Measurements from ENCODE around the gene SEPTIN10. TPM values are rescaled to one million over a fixed set of nuclear protein-coding genes. Genes with fewer than 3 reads are reported as not detected.

Gene SEPTIN10
- total and polyA plus RNA-seq, 5 donors from 2014 or later: 1.1 to 5.6 (median 4.8) TPM

GRCh38 chr2:109616184-109616583 lies 2.4 kb upstream of the SEPTIN10 start:
- H3K36me3 Mint-ChIP-seq: no peaks in the 10 kb centered on the region
- DNase-seq (no peak), ATAC-seq (ENCODE audit: low read depth in 2 of 2) (no peak)
- H3K9me3 Mint-ChIP-seq: peaks cover 0 to 4% (median 0%) of the 10 kb centered on the region in 7 donors
- Histone ChIP-seq H3K27ac (ENCODE audit: insufficient read depth, low read length, poor library complexity, severe bottlenecking) (no peak overlapping the region), H3K4me1 (ENCODE audit: control insufficient read depth, insufficient read depth, low read length, poor library complexity, severe bottlenecking) (peaks cover 24% of the 10 kb centered on the region), H3K9me3 (ENCODE audit: control insufficient read depth in 2 of 2, low read length in 2 of 2) (no peaks in the 10 kb centered on the region), H3K36me3 (ENCODE audit: control insufficient read depth, insufficient read depth, low read length) (no peaks in the 10 kb centered on the region), H3K27me3 (ENCODE audit: control insufficient read depth, insufficient read depth, low read length) (peaks cover 23% of the 10 kb centered on the region), H3K4me3 (ENCODE audit: low read depth, low read length) (no peak overlapping the region)
- H3K27ac Mint-ChIP-seq: no peak overlapping the region
- H3K27me3 Mint-ChIP-seq: peaks cover 63% of the 10 kb centered on the region
- peaks cover 4 to 23% (median 13%) of the 10 kb centered on the region in 4 donors for H3K4me1 Mint-ChIP-seq
- H3K4me3 Mint-ChIP-seq: peak overlapping the region; percentile 46 to 93 (median 62)

DNA sequence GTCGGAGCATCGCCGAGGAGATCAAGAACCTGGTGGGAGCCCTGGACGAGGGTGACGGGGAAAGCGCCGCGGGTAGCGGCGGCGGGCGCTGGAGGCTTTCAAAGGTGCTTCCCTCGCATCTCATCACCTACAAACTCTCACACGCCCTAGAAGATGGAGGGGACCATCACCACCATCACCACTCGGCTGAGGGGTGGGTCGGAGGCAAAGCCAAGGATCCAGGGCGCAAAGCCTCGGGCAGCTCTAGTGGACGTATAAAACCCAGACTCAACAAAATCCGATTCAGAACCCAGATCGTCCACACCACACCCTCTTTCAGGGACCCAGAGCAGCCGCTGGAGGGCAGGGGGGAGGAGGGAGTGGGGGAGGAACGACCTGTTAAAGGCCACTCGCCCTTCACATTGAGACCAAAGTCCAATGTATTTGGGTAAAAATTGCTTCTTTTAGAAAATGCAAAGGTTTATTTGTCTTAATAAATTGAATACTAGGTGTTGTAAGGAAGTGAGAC lies 1.9 kb upstream of the SEPTIN10 start:
- no peak overlapping the region for H3K4me3 ChIP-seq (ENCODE audit: low read depth, low read length)
- DNase-seq (no peak), ATAC-seq (ENCODE audit: low read depth in 2 of 2) (no peak)
- peaks cover 23% of the 10 kb centered on the region for H3K27me3 ChIP-seq (ENCODE audit: control insufficient read depth, insufficient read depth, low read length)
- no peaks in the 10 kb centered on the region for H3K9me3 ChIP-seq (ENCODE audit: control insufficient read depth in 2 of 2, low read length in 2 of 2)
- no peaks in the 10 kb centered on the region for H3K36me3 Mint-ChIP-seq
- H3K4me1 ChIP-seq (ENCODE audit: control insufficient read depth, insufficient read depth, low read length, poor library complexity, severe bottlenecking): peaks cover 24% of the 10 kb centered on the region
- no peaks in the 10 kb centered on the region for H3K36me3 ChIP-seq (ENCODE audit: control insufficient read depth, insufficient read depth, low read length)
- H3K27ac ChIP-seq (ENCODE audit: insufficient read depth, low read length, poor library complexity, severe bottlenecking): no peak overlapping the region
- H3K27ac Mint-ChIP-seq: peak overlapping the region in 1 of 3 donors; percentile 38
- H3K4me3 Mint-ChIP-seq: peak overlapping the region; percentile 46 to 93 (median 62)
- peaks cover 68% of the 10 kb centered on the region for H3K27me3 Mint-ChIP-seq
- peaks cover 4 to 23% (median 13%) of the 10 kb centered on the region in 4 donors for H3K4me1 Mint-ChIP-seq
- H3K9me3 Mint-ChIP-seq: peaks cover 0 to 6% (median 1%) of the 10 kb centered on the region in 7 donors

GRCh38 chr2:109614715-109615636 lies 1.2 kb upstream of the SEPTIN10 start:
- no peak for ATAC-seq (ENCODE audit: low read depth in 2 of 2)
- Histone ChIP-seq H3K4me3 (ENCODE audit: low read depth, low read length) (no peak overlapping the region), H3K27ac (ENCODE audit: insufficient read depth, low read length, poor library complexity, severe bottlenecking) (no peak overlapping the region), H3K36me3 (ENCODE audit: control insufficient read depth, insufficient read depth, low read length) (no peaks in the 10 kb centered on the region), H3K27me3 (ENCODE audit: control insufficient read depth, insufficient read depth, low read length) (peaks cover 23% of the 10 kb centered on the region), H3K4me1 (ENCODE audit: control insufficient read depth, insufficient read depth, low read length, poor library complexity, severe bottlenecking) (peaks cover 24% of the 10 kb centered on the region), H3K9me3 (ENCODE audit: control insufficient read depth in 2 of 2, low read length in 2 of 2) (no peaks in the 10 kb centered on the region)
- Mint-ChIP-seq H3K27ac (peak overlapping the region in 1 of 3 donors; percentile 38), H3K27me3 (peaks cover 73% of the 10 kb centered on the region), H3K4me1 (peaks cover 4 to 23% (median 13%) of the 10 kb centered on the region in 4 donors), H3K4me3 (peak overlapping the region; percentile 46 to 93 (median 64)), H3K9me3 (peaks cover 0 to 6% (median 1%) of the 10 kb centered on the region in 7 donors), H3K36me3 (no peaks in the 10 kb centered on the region)
- no peak for DNase-seq

DNA sequence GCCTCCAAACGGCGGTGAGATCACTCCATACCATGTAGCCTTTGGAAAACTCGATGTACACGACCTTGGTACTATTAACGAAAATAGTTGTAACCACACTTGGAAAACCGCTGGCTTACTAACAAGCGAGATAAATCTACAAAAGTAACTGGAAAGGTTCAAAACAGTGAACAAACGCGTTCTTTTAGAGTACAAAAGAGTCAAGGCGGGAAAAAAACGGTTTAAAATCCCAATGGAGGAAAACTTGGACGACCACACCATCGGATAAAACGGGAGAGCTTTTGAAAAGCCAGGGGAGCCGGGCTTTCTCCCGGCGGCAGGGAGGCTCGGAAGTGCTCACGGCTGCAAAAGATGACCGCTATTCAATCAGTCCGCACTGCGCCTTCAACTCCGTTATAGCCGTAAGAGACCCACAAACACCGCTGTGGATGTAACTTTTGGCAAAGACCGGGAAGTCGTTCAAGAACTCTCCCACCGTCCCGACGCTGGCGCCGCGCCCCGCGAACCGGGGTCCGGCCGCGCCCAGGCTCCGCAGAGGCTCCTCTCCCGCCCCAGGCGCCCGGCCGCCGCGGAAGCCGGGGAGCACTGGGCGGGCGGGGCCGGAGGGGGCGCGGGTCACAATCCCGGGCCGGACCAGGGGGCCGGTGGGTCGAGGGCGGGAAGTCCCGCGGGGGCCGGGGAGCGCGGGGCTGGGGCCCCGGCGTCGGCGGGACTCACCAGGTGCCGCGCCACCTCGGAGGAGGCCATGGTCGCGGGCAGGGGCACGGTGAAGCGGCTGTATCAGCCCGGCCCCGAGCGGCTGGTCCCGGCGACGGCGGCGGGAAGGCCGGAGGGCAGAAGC lies 465 bp downstream of the SEPTIN10 start:
- Mint-ChIP-seq H3K36me3 (no peaks in the 10 kb centered on the region), H3K4me3 (peak overlapping the region; percentile 90 to 95 (median 93)), H3K27me3 (peaks cover 72% of the 10 kb centered on the region), H3K27ac (peak overlapping the region in 1 of 3 donors; percentile 73), H3K4me1 (peaks cover 7 to 30% (median 14%) of the 10 kb centered on the region in 4 donors), H3K9me3 (peaks cover 0 to 6% (median 4%) of the 10 kb centered on the region in 7 donors)
- Histone ChIP-seq H3K4me3 (ENCODE audit: low read depth, low read length) (peak overlapping the region; percentile 63), H3K27me3 (ENCODE audit: control insufficient read depth, insufficient read depth, low read length) (peaks cover 33% of the 10 kb centered on the region), H3K4me1 (ENCODE audit: control insufficient read depth, insufficient read depth, low read length, poor library complexity, severe bottlenecking) (peaks cover 24% of the 10 kb centered on the region), H3K36me3 (ENCODE audit: control insufficient read depth, insufficient read depth, low read length) (no peaks in the 10 kb centered on the region), H3K27ac (ENCODE audit: insufficient read depth, low read length, poor library complexity, severe bottlenecking) (peak overlapping the region; percentile 51), H3K9me3 (ENCODE audit: control insufficient read depth in 2 of 2, low read length in 2 of 2) (no peaks in the 10 kb centered on the region)
- DNase-seq: peak in 1 of 3 donors; percentile 11
- no peak for ATAC-seq (ENCODE audit: low read depth in 2 of 2)

GRCh38 chr2:109611467-109612095 lies 2.2 kb downstream of the SEPTIN10 start:
- H3K4me1 Mint-ChIP-seq: peaks cover 7 to 30% (median 14%) of the 10 kb centered on the region in 4 donors
- H3K27ac Mint-ChIP-seq: no peak overlapping the region
- Histone ChIP-seq H3K9me3 (ENCODE audit: control insufficient read depth in 2 of 2, low read length in 2 of 2) (no peaks in the 10 kb centered on the region), H3K36me3 (ENCODE audit: control insufficient read depth, insufficient read depth, low read length) (no peaks in the 10 kb centered on the region), H3K4me3 (ENCODE audit: low read depth, low read length) (no peak overlapping the region), H3K4me1 (ENCODE audit: control insufficient read depth, insufficient read depth, low read length, poor library complexity, severe bottlenecking) (peaks cover 24% of the 10 kb centered on the region), H3K27ac (ENCODE audit: insufficient read depth, low read length, poor library complexity, severe bottlenecking) (no peak overlapping the region), H3K27me3 (ENCODE audit: control insufficient read depth, insufficient read depth, low read length) (peaks cover 37% of the 10 kb centered on the region)
- peak overlapping the region in 3 of 4 donors; percentile 49 to 89 (median 68) for H3K4me3 Mint-ChIP-seq
- H3K27me3 Mint-ChIP-seq: peaks cover 76% of the 10 kb centered on the region
- no peaks in the 10 kb centered on the region for H3K36me3 Mint-ChIP-seq
- H3K9me3 Mint-ChIP-seq: peaks cover 0 to 6% (median 4%) of the 10 kb centered on the region in 7 donors
- peak in 1 of 3 donors; percentile 9 for DNase-seq
- ATAC-seq (ENCODE audit: low read depth in 2 of 2): no peak

DNA sequence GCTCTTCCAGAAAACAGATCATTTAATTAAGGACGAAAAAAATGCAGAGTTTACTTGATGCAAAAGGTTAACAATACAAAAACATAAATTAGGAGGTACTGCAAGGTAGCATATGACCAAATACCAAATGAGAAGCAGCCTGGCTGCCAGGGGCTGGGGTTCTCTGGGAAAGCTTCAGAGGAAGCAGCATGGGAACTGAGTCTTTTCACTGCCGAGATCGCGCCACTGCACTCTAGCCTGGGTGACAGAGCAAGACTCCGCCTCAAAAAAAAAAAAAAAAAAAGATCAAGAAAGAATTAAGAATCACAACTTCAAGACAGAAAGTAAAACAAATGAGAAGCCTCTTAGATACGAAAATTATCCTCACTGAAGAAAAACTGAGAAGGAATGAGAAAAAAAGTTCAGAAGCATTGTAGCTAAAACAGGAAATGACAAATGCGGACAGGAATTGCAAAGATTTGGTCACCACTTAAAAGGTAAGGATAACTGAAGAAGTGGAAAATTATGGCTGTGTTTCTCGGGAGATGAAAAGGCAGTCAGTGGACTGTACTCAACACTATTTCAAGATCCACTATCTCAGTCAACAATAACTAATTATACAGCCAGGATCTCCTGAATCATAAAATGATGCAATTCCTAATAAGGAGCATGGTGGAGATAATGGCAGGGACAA lies 4.3 kb downstream of the SEPTIN10 start:
- peak overlapping the region in 2 of 4 donors; percentile 29 to 55 for H3K4me3 Mint-ChIP-seq
- peaks cover 0 to 6% (median 4%) of the 10 kb centered on the region in 7 donors for H3K9me3 Mint-ChIP-seq
- Histone ChIP-seq H3K36me3 (ENCODE audit: control insufficient read depth, insufficient read depth, low read length) (no peaks in the 10 kb centered on the region), H3K27ac (ENCODE audit: insufficient read depth, low read length, poor library complexity, severe bottlenecking) (no peak overlapping the region), H3K9me3 (ENCODE audit: control insufficient read depth in 2 of 2, low read length in 2 of 2) (no peaks in the 10 kb centered on the region), H3K4me3 (ENCODE audit: low read depth, low read length) (peak overlapping the region; percentile 26), H3K27me3 (ENCODE audit: control insufficient read depth, insufficient read depth, low read length) (peaks cover 32% of the 10 kb centered on the region), H3K4me1 (ENCODE audit: control insufficient read depth, insufficient read depth, low read length, poor library complexity, severe bottlenecking) (peaks cover 10% of the 10 kb centered on the region)
- H3K4me1 Mint-ChIP-seq: peaks cover 7 to 18% (median 9%) of the 10 kb centered on the region in 4 donors
- H3K36me3 Mint-ChIP-seq: no peaks in the 10 kb centered on the region
- H3K27me3 Mint-ChIP-seq: peaks cover 64% of the 10 kb centered on the region
- no peak for ATAC-seq (ENCODE audit: low read depth in 2 of 2)
- no peak for DNase-seq
- no peak overlapping the region for H3K27ac Mint-ChIP-seq
